Transverse colon (tissue), 4 donors: Measurements from ENCODE around the gene RSKR. TPM values are rescaled to one million over a fixed set of nuclear protein-coding genes. Genes with fewer than 3 reads are reported as not detected.
A peak's percentile ranks its signal among the peaks of the same experiment; 100 is the strongest.

Experiments used
- DNase-seq: peaks from one replicate; pipeline ENCODE4 v3.0.0-alpha.2; 2019
- H3K27ac ChIP-seq, 4 donors: fragments of 200-600 bp; sonication (generic); 2 replicates each; pipeline ENCODE4 v1.5.1; 2016 to 2018; ENCODE audit warnings: inconsistent platforms in 4 of 4
- H3K27me3 ChIP-seq: fragments of 200-600 bp; sonication (generic); 2 replicates; pipeline ENCODE4 v1.5.1; 2017; ENCODE audit warnings: inconsistent platforms
- H3K36me3 ChIP-seq, 4 donors: fragments of 200-600 bp; sonication (generic); 2 replicates each; pipeline ENCODE4 v1.5.1; 2017 to 2019; ENCODE audit warnings: inconsistent platforms in 4 of 4
- H3K4me1 ChIP-seq, 4 donors: fragments of 200-600 bp; sonication (generic); 2 replicates each; pipeline ENCODE4 v1.5.1; 2017 to 2020; ENCODE audit warnings: inconsistent platforms in 4 of 4
- H3K4me3 ChIP-seq, 4 donors: fragments of 200-600 bp; sonication (generic); 1 replicate in 1 of 4; 2 replicates in 3 of 4; pipeline versions ENCODE4 v1.5.1 to v1.6.1; 2017 to 2019; ENCODE audit warnings: inconsistent platforms in 4 of 4
- H3K9me3 ChIP-seq, 2 donors: fragments of 200-600 bp; sonication (generic); 2 replicates each; pipeline ENCODE4 v1.5.1; 2017 to 2019; ENCODE audit warnings: inconsistent platforms in 2 of 2
- EP300 ChIP-seq: sonication (generic); formaldehyde crosslinking; IDR thresholded peaks from one replicate; pipeline ENCODE4 v1.6.1; 2017; ENCODE audit warnings: antibody characterized with exemption, low read depth
- POLR2A ChIP-seq: fragments of 450-650 bp; IDR thresholded peaks from one replicate; pipeline ENCODE4 v1.6.1; 2016; ENCODE audit warnings: antibody characterized with exemption, mild to moderate bottlenecking, moderate library complexity
- POLR2AphosphoS5 ChIP-seq, 3 donors: sonication (generic); formaldehyde crosslinking; IDR thresholded peaks; one replicate each; pipeline ENCODE4 v1.6.1; 2016; ENCODE audit warnings: antibody characterized with exemption in 3 of 3
- WGBS, 2 donors: methylation state at CpG; one replicate each; pipeline ENCODE4 v1.1.5; 2018; ENCODE audit warnings: low coverage in 1 of 2; 5-methylcytosine and 5-hydroxymethylcytosine counted together
- in situ Hi-C, 4 donors: fragments of 200-750 bp; cut with MboI; loops; one replicate each; pipeline versions ENCODE4 v1.15.0 to v1.15.1; 2017; ENCODE audit warnings: low sequenced_read_pairs in 3 of 4, low pct_ligation_motif_present in 1 of 4, low pct_unique_long_range_greater_than_20kb in 1 of 4
- intact Hi-C: fragments of 100-400 bp; cut with DNase I; formaldehyde crosslinking; loops from one replicate; pipeline ENCODE4 v1.15.1; 2023; ENCODE audit warnings: low total_unique reads
- total RNA-seq, 4 donors: library from RNA; depleted of rRNA; stranded (reverse); fragments of >200 nt; gene quantifications; one replicate each; pipeline ENCODE4 v1.1.0, GENCODE V29; 2016
- TF ChIP-seq, protein P1 (sequence below), 5 experiments: fragments of 200-600 bp in 3 of 5; fragments of 450-650 bp in 2 of 5; sonication (generic) in 3 of 5; IDR thresholded peaks; 1 replicate in 2 of 5; 2 replicates in 3 of 5; pipeline ENCODE4 v1.5.1; 2016 to 2017; ENCODE audit warnings: antibody characterized with exemption in 5 of 5, inconsistent platforms in 3 of 5, mild to moderate bottlenecking in 2 of 5, moderate library complexity in 1 of 5

Gene RSKR
- total RNA-seq, 4 donors from 2014 or later, result 8.3 to 70.8 (median 22.1) TPM

DNA sequence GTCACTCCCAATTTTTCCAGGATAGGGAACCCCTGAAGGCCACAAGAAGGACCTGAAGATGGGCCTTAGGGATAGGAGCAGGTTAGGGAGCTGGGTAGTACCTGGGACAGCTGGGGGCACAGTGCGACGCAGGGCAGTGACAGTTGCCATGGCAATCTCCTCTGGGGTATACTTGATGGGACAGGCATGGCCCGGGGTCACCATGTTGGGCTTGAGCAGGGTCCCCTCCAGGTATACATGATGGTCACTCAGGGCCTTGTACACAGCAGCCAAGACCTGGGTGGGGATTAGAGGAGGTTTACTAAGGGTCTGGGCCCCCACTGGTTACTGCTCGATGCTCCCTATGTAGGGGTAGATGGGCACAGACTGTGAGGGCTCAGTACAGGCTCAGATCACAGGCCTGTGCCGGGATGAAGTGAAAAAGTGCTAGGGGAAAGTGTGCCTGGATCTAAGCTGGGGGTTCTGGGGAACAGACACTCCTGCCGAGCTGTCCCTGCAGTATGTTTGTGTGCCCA is 40.0 kb downstream of the RSKR start:
- H3K4me1 ChIP-seq, result peaks cover 12 to 37% (median 25%) of the 10 kb centered on the region in 4 donors
- in situ Hi-C loops, result no loop called here

DNA sequence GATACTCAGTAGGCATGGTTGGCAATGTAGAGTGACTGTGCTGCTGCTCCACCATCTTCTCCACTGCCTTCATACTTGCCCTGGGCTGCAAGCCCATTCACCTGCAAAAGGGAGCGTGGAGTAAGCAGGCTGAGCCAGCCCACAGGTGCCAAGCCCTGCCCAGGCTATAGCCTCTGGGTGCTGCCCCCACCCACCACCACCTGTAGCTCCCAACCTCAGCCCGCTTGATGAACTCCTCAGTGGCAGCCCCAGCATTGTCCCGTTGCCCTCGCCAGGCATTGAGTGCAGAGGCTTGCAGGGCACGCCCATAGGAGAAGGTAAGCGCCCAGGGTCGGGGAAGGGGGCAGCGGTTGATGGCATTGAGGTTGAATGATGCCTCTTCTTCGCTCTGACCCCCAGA is 40.5 kb downstream of the RSKR start:
- Histone ChIP-seq H3K36me3 (no peaks in the 10 kb centered on the region), H3K4me3 (no peak overlapping the region), H3K9me3 (no peaks in the 10 kb centered on the region), H3K27ac (no peak overlapping the region), H3K27me3 (no peaks in the 10 kb centered on the region), H3K4me1 (peaks cover 12 to 37% (median 25%) of the 10 kb centered on the region in 4 donors)
- in situ Hi-C loops (no loop called here), intact Hi-C loops (no loop called here)
- WGBS, 2 donors, result 93% methylated on average over 9 of the region's 9 CpGs; no CpG with 5 or more reads in 1 of the 2 donors
- DNase-seq, result no peak
- TF ChIP-seq EP300 (no peak), POLR2AphosphoS5 (IDR thresholded peaks at IDR 0.05) (no peak), POLR2A (no peak)

More for the DNA sequence above, 40.0 kb downstream of the RSKR start:
- DNase-seq, result no peak
- TF ChIP-seq POLR2A (no peak), POLR2AphosphoS5 (IDR thresholded peaks at IDR 0.05) (no peak), EP300 (no peak)
- TF ChIP-seq, protein P1, sequence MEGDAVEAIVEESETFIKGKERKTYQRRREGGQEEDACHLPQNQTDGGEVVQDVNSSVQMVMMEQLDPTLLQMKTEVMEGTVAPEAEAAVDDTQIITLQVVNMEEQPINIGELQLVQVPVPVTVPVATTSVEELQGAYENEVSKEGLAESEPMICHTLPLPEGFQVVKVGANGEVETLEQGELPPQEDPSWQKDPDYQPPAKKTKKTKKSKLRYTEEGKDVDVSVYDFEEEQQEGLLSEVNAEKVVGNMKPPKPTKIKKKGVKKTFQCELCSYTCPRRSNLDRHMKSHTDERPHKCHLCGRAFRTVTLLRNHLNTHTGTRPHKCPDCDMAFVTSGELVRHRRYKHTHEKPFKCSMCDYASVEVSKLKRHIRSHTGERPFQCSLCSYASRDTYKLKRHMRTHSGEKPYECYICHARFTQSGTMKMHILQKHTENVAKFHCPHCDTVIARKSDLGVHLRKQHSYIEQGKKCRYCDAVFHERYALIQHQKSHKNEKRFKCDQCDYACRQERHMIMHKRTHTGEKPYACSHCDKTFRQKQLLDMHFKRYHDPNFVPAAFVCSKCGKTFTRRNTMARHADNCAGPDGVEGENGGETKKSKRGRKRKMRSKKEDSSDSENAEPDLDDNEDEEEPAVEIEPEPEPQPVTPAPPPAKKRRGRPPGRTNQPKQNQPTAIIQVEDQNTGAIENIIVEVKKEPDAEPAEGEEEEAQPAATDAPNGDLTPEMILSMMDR (IDR thresholded peaks at IDR 0.05), result no peak
- intact Hi-C loops, result no loop called here
- H3K9me3 ChIP-seq, result no peaks in the 10 kb centered on the region
- no peak overlapping the region for H3K27ac ChIP-seq
- 98% methylated on average over 6 of the region's 6 CpGs; no CpG with 5 or more reads in 1 of the 2 donors for WGBS, 2 donors
- no peak overlapping the region for H3K4me3 ChIP-seq
- no peaks in the 10 kb centered on the region for H3K36me3 ChIP-seq
- H3K27me3 ChIP-seq, result no peaks in the 10 kb centered on the region

DNA sequence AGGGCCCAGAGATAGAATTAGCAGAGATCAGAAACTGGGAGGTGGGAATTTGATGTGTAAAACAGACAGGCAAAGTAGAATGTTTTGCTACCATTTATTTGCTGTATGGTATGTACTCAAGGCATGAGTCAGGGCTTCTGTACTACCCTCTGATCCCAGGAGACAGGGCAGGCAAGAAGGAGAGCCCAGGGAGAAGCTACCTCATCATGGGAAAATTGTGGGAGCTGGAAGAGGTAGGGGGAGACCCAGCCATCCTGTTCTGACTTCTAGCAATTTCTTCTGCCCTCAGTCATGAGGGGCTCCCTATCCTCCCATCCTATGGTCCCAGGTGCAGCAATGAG is 41.0 kb downstream of the RSKR start:
- Histone ChIP-seq H3K4me1 (peaks cover 12 to 37% (median 25%) of the 10 kb centered on the region in 4 donors), H3K9me3 (no peaks in the 10 kb centered on the region), H3K27me3 (no peaks in the 10 kb centered on the region), H3K27ac (no peak overlapping the region), H3K36me3 (no peaks in the 10 kb centered on the region), H3K4me3 (no peak overlapping the region)
- no peak for DNase-seq
- intact Hi-C loops (no loop called here), in situ Hi-C loops (no loop called here)
- TF ChIP-seq POLR2AphosphoS5 (IDR thresholded peaks at IDR 0.05) (no peak), POLR2A (no peak), EP300 (no peak)
- TF ChIP-seq, protein P1 (IDR thresholded peaks at IDR 0.05), result no peak

DNA sequence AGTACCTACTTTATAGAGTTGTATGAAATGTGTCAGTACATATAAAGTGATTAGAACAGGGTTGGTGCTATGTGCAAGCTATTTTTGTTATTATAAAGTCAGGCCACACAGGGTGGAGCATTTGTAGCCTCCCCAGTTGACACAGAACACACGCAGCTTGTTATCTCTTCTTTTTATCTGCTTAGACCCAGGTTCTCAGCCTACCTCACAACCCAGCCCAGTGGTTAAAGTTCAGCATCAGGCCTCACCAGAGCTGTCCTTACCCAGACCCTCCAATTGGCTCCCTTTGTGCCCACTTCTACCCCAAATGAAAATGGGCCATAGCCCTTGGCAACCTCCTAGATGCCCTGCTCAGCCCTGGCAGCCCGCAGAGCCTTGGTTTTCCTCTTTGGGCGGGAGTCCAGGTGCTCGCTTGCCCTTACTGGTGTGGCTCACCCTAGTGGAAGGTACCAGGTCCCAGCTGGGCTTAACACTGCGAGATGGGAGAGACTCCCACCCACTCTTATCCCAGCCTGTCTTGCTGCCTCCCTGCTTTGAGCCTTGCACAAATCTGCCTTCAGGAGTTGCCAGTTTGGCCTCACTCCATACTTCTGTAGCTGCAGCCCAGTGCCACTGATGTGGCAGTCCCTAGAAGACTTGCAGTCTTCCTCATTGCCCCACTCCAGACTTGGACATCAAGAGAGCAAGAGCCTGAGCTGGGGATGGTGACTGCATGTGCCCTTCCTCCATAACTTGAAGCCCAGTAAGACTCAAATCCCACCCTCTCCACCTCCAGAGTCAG is 41.5 kb downstream of the RSKR start:
- DNase-seq, result no peak
- Histone ChIP-seq H3K27me3 (no peaks in the 10 kb centered on the region), H3K36me3 (no peaks in the 10 kb centered on the region), H3K4me1 (peaks cover 12 to 40% (median 25%) of the 10 kb centered on the region in 4 donors), H3K27ac (peak overlapping the region; percentile 78 to 87 (median 82)), H3K4me3 (peak overlapping the region in 1 of 4 donors; percentile 75), H3K9me3 (no peaks in the 10 kb centered on the region)
- 68% methylated on average over 5 of the region's 5 CpGs; no CpG with 5 or more reads in 1 of the 2 donors for WGBS, 2 donors
- intact Hi-C loops (no loop called here), in situ Hi-C loops (no loop called here)
- TF ChIP-seq EP300 (no peak), POLR2A (no peak), POLR2AphosphoS5 (IDR thresholded peaks at IDR 0.05) (no peak)
- TF ChIP-seq, protein P1 (IDR thresholded peaks at IDR 0.05), result no peak
